Bronchial epithelial cell (primary cell): ENCODE measurements around the gene MYEOV. TPM values are rescaled to one million over a fixed set of nuclear protein-coding genes. Genes with fewer than 3 reads are reported as not detected.

Source experiments
- DNase-seq: peaks from one replicate; pipeline ENCODE4 v3.0.0-alpha.2; 2010; ENCODE audit warnings: low read depth
- FAIRE-seq: peaks from 2 replicates; lab custom pipeline; 2011; peaks lifted over from hg19 to GRCh38; lab: Jason Lieb, UNC
- H3K27me3 ChIP-seq: 2 replicates; pipeline ENCODE4 v1.5.1; 2011; ENCODE audit warnings: low read length; ENCODE audit not compliant: control insufficient read depth, insufficient read depth
- H3K36me3 ChIP-seq: 2 replicates; pipeline ENCODE4 v1.5.1; 2011; ENCODE audit warnings: low read length; ENCODE audit not compliant: control insufficient read depth, insufficient read depth
- H3K4me3 ChIP-seq: 2 replicates; pipeline ENCODE4 v1.5.1; 2011; ENCODE audit warnings: mild to moderate bottlenecking, low read depth, low read length, control low read depth
- CTCF ChIP-seq: IDR thresholded peaks from 2 replicates; pipeline ENCODE4 v1.5.1; 2011; ENCODE audit warnings: mild to moderate bottlenecking, moderate library complexity, low read length, control low read depth, inconsistent platforms; ENCODE audit not compliant: insufficient read depth, severe bottlenecking
- total RNA-seq: library from RNA; depleted of rRNA; stranded (reverse); fragments of >200 nt; gene quantifications from 2 replicates; pipeline ENCODE4 v1.2.1, GENCODE V29; 2014

MYEOV gene
- total RNA-seq, 1 donor from 2014 or later: 0.26 TPM

DNA sequence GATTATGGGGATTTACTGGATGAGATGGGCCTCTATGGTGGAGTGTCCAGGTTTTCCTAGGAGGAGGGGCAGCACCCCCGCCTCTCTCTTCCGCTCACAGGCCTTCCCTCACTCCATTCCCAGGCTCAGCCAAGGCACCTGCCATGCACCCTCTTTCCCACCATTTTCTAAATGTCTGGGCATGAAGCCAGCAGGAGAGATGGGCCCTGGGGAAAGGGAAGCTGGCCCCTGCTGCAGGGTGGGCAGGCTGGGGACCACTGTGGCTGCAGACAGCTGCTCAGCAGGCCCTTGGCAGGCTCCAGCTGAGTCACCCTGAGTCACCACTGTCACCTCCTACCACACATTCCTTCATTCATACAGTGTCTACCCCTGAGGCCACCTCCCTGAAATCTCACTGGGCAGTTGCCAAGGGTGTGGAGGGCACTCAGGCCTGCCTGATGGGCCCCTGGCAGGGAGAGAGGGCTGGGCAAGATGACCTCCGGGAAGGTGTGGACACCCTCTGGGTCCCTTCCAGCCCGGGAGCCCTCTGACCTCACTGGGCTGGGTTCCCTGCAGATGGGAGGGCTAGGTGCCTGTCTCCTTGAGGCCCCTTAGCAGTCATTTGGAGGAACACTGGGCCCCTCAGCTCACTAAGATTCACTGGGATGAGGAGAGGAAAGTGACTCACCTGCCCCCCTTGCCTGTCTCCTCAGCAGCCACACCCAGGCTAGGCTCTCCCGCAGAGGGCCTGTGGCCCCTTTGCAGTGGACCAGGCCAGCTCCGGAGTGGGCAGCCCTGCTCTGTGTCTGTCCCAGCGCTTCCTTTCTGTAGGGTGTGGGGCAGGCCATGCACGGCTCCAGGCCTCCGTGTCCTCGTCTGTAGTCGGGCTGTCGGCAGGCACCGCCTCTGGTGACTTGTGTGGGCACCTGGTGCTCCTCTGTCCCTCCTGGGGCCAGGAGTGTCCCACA is 7.8 kb downstream of the MYEOV start:
- DNase-seq (peak; percentile 80), FAIRE-seq (no peak)
- Histone ChIP-seq H3K4me3 (no peak overlapping the region), H3K27me3 (no peaks in the 10 kb centered on the region), H3K36me3 (no peaks in the 10 kb centered on the region)
- TF ChIP-seq CTCF: no peak

- FAIRE-seq: no peak
- Histone ChIP-seq H3K36me3 (no peaks in the 10 kb centered on the region), H3K4me3 (no peak overlapping the region)
Observed at GRCh38 chr11:69302447-69303020, 8.6 kb downstream of the MYEOV start.

DNA sequence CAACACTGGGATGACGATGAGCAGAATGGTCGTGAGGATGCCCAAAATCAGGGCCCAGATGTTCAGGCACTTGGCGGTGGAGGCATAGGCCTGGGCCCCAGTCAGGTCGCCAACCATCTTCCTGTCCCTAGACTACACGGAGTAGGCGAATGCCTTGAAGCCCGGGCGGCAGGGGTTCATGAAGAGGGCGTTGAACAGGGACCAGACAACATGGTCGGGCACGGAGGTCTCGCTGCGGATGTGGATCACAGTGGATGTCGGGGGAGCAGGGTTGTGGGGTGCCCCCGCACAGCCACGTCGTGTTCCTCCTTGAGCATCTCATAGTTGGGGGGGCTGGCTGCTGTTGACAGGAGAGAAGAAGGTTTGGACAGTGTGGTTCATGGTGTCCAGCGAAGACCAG is 9.5 kb downstream of the MYEOV start:
- Histone ChIP-seq H3K4me3 (no peak overlapping the region), H3K27me3 (peaks cover 2% of the 10 kb centered on the region), H3K36me3 (no peaks in the 10 kb centered on the region)
- DNase-seq (no peak), FAIRE-seq (no peak)
- no peak for TF ChIP-seq CTCF

More at GRCh38 chr11:69302447-69303020, 8.6 kb downstream of the MYEOV start:
- no peak for TF ChIP-seq CTCF
- DNase-seq: no peak
- peaks cover 2% of the 10 kb centered on the region for H3K27me3 ChIP-seq

DNA sequence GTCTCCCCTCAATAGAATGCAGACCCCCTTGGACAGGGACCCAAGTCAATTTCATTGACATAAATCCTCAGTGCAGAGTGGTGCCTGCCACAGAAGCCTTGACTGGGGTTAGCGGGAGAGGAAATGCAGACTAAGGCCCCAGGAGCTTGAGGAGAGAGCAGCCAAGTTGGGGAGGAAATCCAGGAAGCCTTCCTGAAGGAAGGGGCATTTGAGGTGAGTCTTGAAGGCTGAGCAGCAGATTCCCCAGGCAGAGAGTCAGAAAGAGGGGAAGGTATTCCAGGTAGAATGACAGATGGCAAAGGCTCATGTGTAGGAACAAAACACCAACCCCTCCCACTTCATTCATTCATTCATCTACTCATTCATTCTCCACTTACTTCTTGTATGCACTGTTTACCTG is 10.3 kb downstream of the MYEOV start:
- H3K27me3 ChIP-seq: peaks cover 2% of the 10 kb centered on the region
- FAIRE-seq (no peak), DNase-seq (no peak)
- H3K4me3 ChIP-seq: no peak overlapping the region
- TF ChIP-seq CTCF: no peak
- no peaks in the 10 kb centered on the region for H3K36me3 ChIP-seq

GRCh38 chr11:69304686-69305085 is 10.7 kb downstream of the MYEOV start:
- TF ChIP-seq CTCF: no peak
- Histone ChIP-seq H3K4me3 (no peak overlapping the region), H3K27me3 (peaks cover 2% of the 10 kb centered on the region), H3K36me3 (no peaks in the 10 kb centered on the region)
- no peak for DNase-seq
- FAIRE-seq: no peak
